Prostate gland (tissue), 2 donors: Measurements from ENCODE around the gene SLC16A8. TPM values are rescaled to one million over a fixed set of nuclear protein-coding genes. Genes with fewer than 3 reads are reported as not detected.

ENCODE experiments used
- DNase-seq: peaks from one replicate; pipeline ENCODE4 v3.0.0-alpha.2; 2019; ENCODE audit warnings: low spot score
- H3K27ac ChIP-seq, 2 donors: fragments of 200-600 bp; sonication (generic); 2 replicates each; pipeline ENCODE4 v1.5.1; 2017 to 2019
- H3K27me3 ChIP-seq: fragments of 200-600 bp; sonication (generic); replicated peaks from 2 replicates; pipeline ENCODE4 v1.5.1; 2019; ENCODE audit not compliant: insufficient read depth
- H3K36me3 ChIP-seq, 2 donors: fragments of 200-600 bp; sonication (generic); 1 replicate in 1 of 2; 2 replicates in 1 of 2; pipeline versions ENCODE4 v1.5.1 to v1.8.1; 2017 to 2019
- H3K4me1 ChIP-seq: fragments of 200-600 bp; sonication (generic); replicated peaks from 2 replicates; pipeline ENCODE4 v1.5.1; 2019
- H3K4me3 ChIP-seq, 2 donors: fragments of 200-600 bp; sonication (generic); 2 replicates each; pipeline ENCODE4 v1.5.1; 2017 to 2019
- H3K9me3 ChIP-seq: fragments of 200-600 bp; sonication (generic); 2 replicates; pipeline ENCODE4 v1.5.1; 2017
- CTCF ChIP-seq, 4 experiments: fragments of 200-600 bp in 2 of 4; fragments of 450-650 bp in 2 of 4; sonication (generic) in 2 of 4; IDR thresholded peaks; 1 replicate in 3 of 4; 2 replicates in 1 of 4; pipeline ENCODE4 v1.5.1; 2016 to 2019; ENCODE audit warnings: antibody characterized with exemption in 4 of 4, mild to moderate bottlenecking in 2 of 4, moderate library complexity in 2 of 4
- POLR2A ChIP-seq: fragments of 450-650 bp; IDR thresholded peaks from one replicate; pipeline ENCODE4 v1.6.1; 2016; ENCODE audit warnings: antibody characterized with exemption, mild to moderate bottlenecking
- POLR2AphosphoS5 ChIP-seq: sonication (generic); formaldehyde crosslinking; IDR thresholded peaks from one replicate; pipeline ENCODE4 v1.6.1; 2017; ENCODE audit warnings: antibody characterized with exemption
- WGBS: methylation state at CpG from one replicate; pipeline ENCODE4 v1.1.5; 2018; 5-methylcytosine and 5-hydroxymethylcytosine counted together
- intact Hi-C: fragments of 100-400 bp; cut with DNase I; formaldehyde crosslinking; loops from one replicate; pipeline ENCODE4 v1.14.2; 2022
- total RNA-seq, 2 donors: library from RNA; depleted of rRNA; stranded (reverse); fragments of >200 nt; gene quantifications; one replicate each; pipeline ENCODE4 v1.1.0, GENCODE V29; 2016

Gene SLC16A8
- total RNA-seq, 2 donors from 2014 or later: 0.28 to 0.59 TPM

GRCh38 chr22:38086001-38086845, 2.2 kb upstream of the SLC16A8 start:
- no peaks in the 10 kb centered on the region for H3K9me3 ChIP-seq
- TF ChIP-seq POLR2AphosphoS5: no peak
- no peak for TF ChIP-seq POLR2A
- TF ChIP-seq CTCF (IDR thresholded peaks at IDR 0.05): no peak
- 76% methylated on average over 25 of the region's 25 CpGs for WGBS
- no peak overlapping the region for H3K27ac ChIP-seq
- H3K4me1 ChIP-seq: peaks cover 9% of the 10 kb centered on the region
- H3K4me3 ChIP-seq: no peak overlapping the region
- no peaks in the 10 kb centered on the region for H3K36me3 ChIP-seq
- intact Hi-C loops: no loop called here
- no peak for DNase-seq
- H3K27me3 ChIP-seq: no peaks in the 10 kb centered on the region

- no peaks in the 10 kb centered on the region for H3K27me3 ChIP-seq
- intact Hi-C loops: no loop called here
Measured at GRCh38 chr22:38085501-38085900, 1.5 kb upstream of the SLC16A8 start.

GRCh38 chr22:38085056-38085455, 1.1 kb upstream of the SLC16A8 start:
- no peak overlapping the region for H3K27ac ChIP-seq
- DNase-seq: no peak
- H3K4me3 ChIP-seq: no peak overlapping the region
- H3K9me3 ChIP-seq: no peaks in the 10 kb centered on the region
- peaks cover 9% of the 10 kb centered on the region for H3K4me1 ChIP-seq
- no peaks in the 10 kb centered on the region for H3K36me3 ChIP-seq
- H3K27me3 ChIP-seq: no peaks in the 10 kb centered on the region
- 94% methylated on average over 8 of the region's 12 CpGs for WGBS
- TF ChIP-seq POLR2A: no peak
- no peak for TF ChIP-seq POLR2AphosphoS5
- no peak for TF ChIP-seq CTCF (IDR thresholded peaks at IDR 0.05)
- intact Hi-C loops: no loop called here

More at GRCh38 chr22:38085501-38085900, 1.5 kb upstream of the SLC16A8 start:
- no peak overlapping the region for H3K4me3 ChIP-seq
- no peaks in the 10 kb centered on the region for H3K9me3 ChIP-seq
- no peaks in the 10 kb centered on the region for H3K36me3 ChIP-seq
- no peak overlapping the region for H3K27ac ChIP-seq
- WGBS: 75% methylated on average over 5 of the region's 5 CpGs
- TF ChIP-seq POLR2AphosphoS5 (no peak), CTCF (IDR thresholded peaks at IDR 0.05) (no peak), POLR2A (no peak)
- no peak for DNase-seq
- peaks cover 9% of the 10 kb centered on the region for H3K4me1 ChIP-seq

GRCh38 chr22:38082986-38083710, 836 bp downstream of the SLC16A8 start:
- TF ChIP-seq POLR2A (no peak), POLR2AphosphoS5 (no peak), CTCF (IDR thresholded peaks at IDR 0.05) (no peak)
- DNase-seq: no peak
- Histone ChIP-seq H3K9me3 (no peaks in the 10 kb centered on the region), H3K27ac (no peak overlapping the region), H3K4me1 (peaks cover 9% of the 10 kb centered on the region), H3K4me3 (no peak overlapping the region), H3K27me3 (no peaks in the 10 kb centered on the region), H3K36me3 (no peaks in the 10 kb centered on the region)
- 85% methylated on average over 24 of the region's 24 CpGs for WGBS
- intact Hi-C loops: no loop called here
